Activated T-helper 1 cell treated with anti-CD3 and anti-CD28 coated beads, Interleukin-12 subunit alpha, Interleukin-12 subunit beta, Interleukin-2, Interleukin-4 antibody, amounts not matched to agents 30 ng/mL and 10 ng/mL and 1 ng/mL, durations not matched to agents 14 hours and 24 hours and 36 hours (primary cell): ENCODE results near the gene ATP6V1F. TPM values are rescaled to one million over a fixed set of nuclear protein-coding genes. Genes with fewer than 3 reads are reported as not detected.

Source experiments
- DNase-seq: peaks from one replicate; pipeline ENCODE4 v3.0.0; 2021; ENCODE audit warnings: low spot score
- H3K27ac Mint-ChIP-seq: one replicate; pipeline ENCODE4 v1.8.0; 2021; ENCODE audit warnings: mild to moderate bottlenecking, mixed read lengths
- H3K27me3 Mint-ChIP-seq: one replicate; pipeline ENCODE4 v1.8.0; 2022; ENCODE audit warnings: mild to moderate bottlenecking, moderate library complexity, mixed read lengths; ENCODE audit not compliant: insufficient read depth
- H3K36me3 Mint-ChIP-seq: one replicate; pipeline ENCODE4 v1.8.0; 2021; ENCODE audit warnings: low read depth, mixed read lengths
- H3K4me1 Mint-ChIP-seq: one replicate; pipeline ENCODE4 v1.8.0; 2021; ENCODE audit warnings: low read depth, mixed read lengths
- H3K4me3 Mint-ChIP-seq: one replicate; pipeline ENCODE4 v1.8.0; 2021; ENCODE audit warnings: mild to moderate bottlenecking, moderate library complexity, mixed read lengths
- H3K9me3 Mint-ChIP-seq: one replicate; pipeline ENCODE4 v1.8.0; 2021; ENCODE audit warnings: mixed read lengths
- intact Hi-C: fragments of 100-400 bp; cut with micrococcal nuclease; formaldehyde crosslinking; loops from one replicate; pipeline ENCODE4 v1.15.1; 2024
- total RNA-seq: library from RNA; stranded (reverse); gene quantifications from 2 replicates; pipeline ENCODE4 v1.2.3, GENCODE V29; 2022

Gene ATP6V1F
- total RNA-seq, 1 donor from 2014 or later = 131 TPM

- no peaks in the 10 kb centered on the region for H3K36me3 Mint-ChIP-seq
- DNase-seq = no peak
- H3K4me3 Mint-ChIP-seq = no peak overlapping the region
- H3K27ac Mint-ChIP-seq = no peak overlapping the region
- H3K9me3 Mint-ChIP-seq = no peaks in the 10 kb centered on the region
- H3K4me1 Mint-ChIP-seq = no peaks in the 10 kb centered on the region
- H3K27me3 Mint-ChIP-seq = peaks cover 11% of the 10 kb centered on the region
- intact Hi-C loops = no loop called here
These were observed 26.5 kb downstream of the ATP6V1F start for GRCh38 chr7:128889121-128889520.

- H3K27me3 Mint-ChIP-seq = peaks cover 12% of the 10 kb centered on the region
- no peaks in the 10 kb centered on the region for H3K9me3 Mint-ChIP-seq
- no peaks in the 10 kb centered on the region for H3K36me3 Mint-ChIP-seq
- H3K4me1 Mint-ChIP-seq = no peaks in the 10 kb centered on the region
- no peak for DNase-seq
- intact Hi-C loops = no loop called here
- H3K27ac Mint-ChIP-seq = no peak overlapping the region
- no peak overlapping the region for H3K4me3 Mint-ChIP-seq
These were observed 27.9 kb downstream of the ATP6V1F start for GRCh38 chr7:128890306-128891109.

DNA sequence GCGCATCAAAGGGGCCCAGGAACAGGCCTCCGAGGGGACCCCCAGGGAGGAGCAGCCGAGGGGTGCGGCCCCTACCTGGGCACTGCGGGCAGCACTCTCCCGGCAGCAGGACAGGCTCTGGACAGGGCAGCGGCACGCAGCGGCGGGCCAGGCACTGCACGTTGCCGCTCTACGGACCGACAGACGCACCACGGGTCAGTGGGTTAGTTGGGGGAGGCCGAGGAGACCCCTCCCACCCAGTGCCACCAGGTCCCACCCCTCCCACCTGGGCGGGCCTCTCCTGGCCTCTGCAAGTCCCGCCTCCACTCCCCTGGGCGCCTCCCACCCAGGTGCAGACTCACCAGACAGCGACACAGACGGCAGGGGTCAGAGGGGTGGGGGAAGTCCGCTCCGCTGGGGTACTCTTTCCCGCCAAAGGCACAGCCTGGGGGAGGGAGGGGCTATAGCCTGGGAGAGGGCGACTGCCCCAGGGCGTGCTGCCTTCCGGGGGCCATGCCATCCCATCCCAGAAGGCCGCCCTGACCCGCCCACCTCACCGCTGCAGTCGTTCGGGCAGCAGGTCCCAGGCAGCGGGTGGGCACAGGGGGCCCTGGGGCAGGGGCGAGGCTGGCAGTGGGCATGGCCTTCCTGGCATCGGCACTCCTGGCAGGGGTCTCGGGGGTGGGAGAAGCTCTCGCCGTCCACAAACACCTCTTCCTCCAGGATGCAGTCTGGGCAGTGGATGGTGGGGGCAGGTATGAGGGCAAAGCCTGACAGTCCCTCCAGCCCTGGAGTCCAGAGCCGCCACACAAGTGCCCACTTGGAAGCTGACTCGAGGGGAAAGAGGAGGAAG lies 28.7 kb downstream of the ATP6V1F start:
- Mint-ChIP-seq H3K27me3 (peaks cover 15% of the 10 kb centered on the region), H3K4me1 (no peaks in the 10 kb centered on the region), H3K36me3 (no peaks in the 10 kb centered on the region), H3K9me3 (no peaks in the 10 kb centered on the region), H3K27ac (no peak overlapping the region), H3K4me3 (no peak overlapping the region)
- DNase-seq = no peak
- intact Hi-C loops = no loop called here

DNA sequence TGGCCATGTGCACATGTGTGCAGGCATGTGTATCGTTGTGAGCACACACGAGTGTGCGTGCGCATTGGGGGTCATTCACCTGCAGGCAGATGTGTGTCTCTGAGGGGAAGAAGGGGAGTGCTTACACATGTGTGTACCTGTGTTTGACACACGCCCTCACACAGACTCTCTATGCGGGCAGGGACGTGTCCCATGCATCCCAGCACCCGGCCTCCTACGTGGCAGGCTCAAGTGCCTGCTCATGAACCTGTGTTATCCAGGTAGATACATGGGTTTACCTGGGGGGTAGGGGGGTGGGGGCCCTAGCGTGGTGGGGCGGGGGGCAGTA lies 29.2 kb downstream of the ATP6V1F start:
- Mint-ChIP-seq H3K27ac (no peak overlapping the region), H3K4me3 (no peak overlapping the region), H3K9me3 (no peaks in the 10 kb centered on the region), H3K36me3 (no peaks in the 10 kb centered on the region), H3K4me1 (no peaks in the 10 kb centered on the region), H3K27me3 (peaks cover 16% of the 10 kb centered on the region)
- intact Hi-C loops = no loop called here
- DNase-seq = no peak

GRCh38 chr7:128892521-128893250 lies 30.0 kb downstream of the ATP6V1F start:
- no peaks in the 10 kb centered on the region for H3K9me3 Mint-ChIP-seq
- intact Hi-C loops = no loop called here
- H3K27me3 Mint-ChIP-seq = peaks cover 17% of the 10 kb centered on the region
- no peaks in the 10 kb centered on the region for H3K36me3 Mint-ChIP-seq
- H3K4me1 Mint-ChIP-seq = no peaks in the 10 kb centered on the region
- no peak for DNase-seq
- H3K27ac Mint-ChIP-seq = no peak overlapping the region
- no peak overlapping the region for H3K4me3 Mint-ChIP-seq

DNA sequence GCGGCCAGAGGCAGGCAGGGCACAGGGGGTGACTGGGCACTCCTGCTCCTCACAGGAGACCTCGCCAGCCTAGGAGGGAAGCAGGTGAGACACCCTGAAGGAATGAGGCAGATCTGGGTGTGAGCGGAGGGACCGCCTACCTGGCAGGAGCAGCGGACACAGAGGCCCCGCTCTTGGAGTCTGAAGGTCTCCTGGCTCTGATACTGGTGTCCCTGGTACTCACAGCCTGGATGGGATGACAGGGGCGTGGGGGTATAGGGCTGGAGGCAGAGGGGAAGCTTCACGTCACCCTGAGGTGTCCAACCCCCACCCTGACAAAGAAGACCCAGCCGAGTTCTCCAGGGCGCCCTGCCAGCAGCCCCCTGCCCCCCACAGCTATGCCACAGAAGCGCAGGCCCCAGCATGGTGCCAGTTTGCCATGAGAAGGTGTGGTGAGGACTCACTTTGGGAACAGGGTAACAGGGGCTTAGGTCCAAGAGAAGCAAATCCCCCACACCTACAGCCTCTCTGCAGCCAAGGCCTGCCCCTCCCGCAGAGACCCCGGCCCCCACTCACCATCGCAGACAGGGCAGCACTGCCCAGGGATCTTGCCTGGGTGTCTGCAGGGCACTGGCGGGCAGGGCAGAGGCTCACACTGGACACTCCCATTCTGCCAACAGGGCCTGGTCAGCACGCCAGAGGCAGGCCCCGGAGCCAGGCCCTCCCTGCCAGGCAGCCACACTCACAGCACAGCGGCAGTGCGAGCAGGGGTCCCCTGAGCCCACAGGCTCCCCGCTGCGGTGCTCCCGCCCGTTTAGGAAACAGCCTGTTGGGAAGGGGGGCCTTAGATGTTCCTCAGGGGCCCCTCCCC lies 30.8 kb downstream of the ATP6V1F start:
- H3K36me3 Mint-ChIP-seq = no peaks in the 10 kb centered on the region
- H3K4me1 Mint-ChIP-seq = no peaks in the 10 kb centered on the region
- no peak overlapping the region for H3K27ac Mint-ChIP-seq
- no peak for DNase-seq
- intact Hi-C loops = no loop called here
- H3K4me3 Mint-ChIP-seq = no peak overlapping the region
- H3K9me3 Mint-ChIP-seq = peaks cover 2% of the 10 kb centered on the region
- peaks cover 20% of the 10 kb centered on the region for H3K27me3 Mint-ChIP-seq

GRCh38 chr7:128894101-128894440 lies 31.4 kb downstream of the ATP6V1F start:
- H3K4me3 Mint-ChIP-seq = no peak overlapping the region

GRCh38 chr7:128895320-128895719 lies 32.7 kb downstream of the ATP6V1F start:
- Mint-ChIP-seq H3K27ac (no peak overlapping the region), H3K4me3 (no peak overlapping the region), H3K36me3 (no peaks in the 10 kb centered on the region), H3K27me3 (peaks cover 13% of the 10 kb centered on the region), H3K4me1 (no peaks in the 10 kb centered on the region), H3K9me3 (peaks cover 8% of the 10 kb centered on the region)
- intact Hi-C loops = no loop called here
- DNase-seq = no peak

More at GRCh38 chr7:128894101-128894440, 31.4 kb downstream of the ATP6V1F start:
- Mint-ChIP-seq H3K9me3 (peaks cover 5% of the 10 kb centered on the region), H3K27me3 (peaks cover 21% of the 10 kb centered on the region), H3K4me1 (no peaks in the 10 kb centered on the region), H3K36me3 (no peaks in the 10 kb centered on the region), H3K27ac (no peak overlapping the region)
- intact Hi-C loops = no loop called here
- no peak for DNase-seq

DNA sequence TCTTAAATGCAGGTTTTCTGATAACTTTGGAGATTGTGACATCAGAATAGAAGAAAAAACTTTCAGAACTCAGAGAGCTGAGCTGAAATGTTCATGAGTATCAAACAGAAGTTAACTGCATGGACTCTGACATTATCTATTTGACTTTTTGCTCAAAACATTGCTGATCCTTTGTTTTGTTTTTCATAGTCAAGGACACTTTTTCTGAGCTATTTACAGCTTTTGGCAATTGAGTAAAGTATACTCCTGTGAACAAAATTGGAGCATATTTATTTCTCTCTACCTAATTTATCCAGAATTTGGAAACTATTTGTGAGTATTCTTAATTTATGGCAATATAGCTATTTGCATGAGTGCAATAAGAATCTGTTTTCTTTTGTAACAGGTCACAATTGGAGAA lies 36.7 kb downstream of the ATP6V1F start:
- H3K27me3 Mint-ChIP-seq = peaks cover 18% of the 10 kb centered on the region
- DNase-seq = no peak
- no peak overlapping the region for H3K27ac Mint-ChIP-seq
- H3K36me3 Mint-ChIP-seq = no peaks in the 10 kb centered on the region
- intact Hi-C loops = no loop called here
- H3K9me3 Mint-ChIP-seq = peaks cover 10% of the 10 kb centered on the region
- no peak overlapping the region for H3K4me3 Mint-ChIP-seq
- no peaks in the 10 kb centered on the region for H3K4me1 Mint-ChIP-seq

GRCh38 chr7:128900237-128900636 lies 37.6 kb downstream of the ATP6V1F start:
- Mint-ChIP-seq H3K36me3 (no peaks in the 10 kb centered on the region), H3K4me1 (no peaks in the 10 kb centered on the region), H3K27ac (no peak overlapping the region), H3K9me3 (peaks cover 10% of the 10 kb centered on the region), H3K4me3 (no peak overlapping the region), H3K27me3 (peaks cover 18% of the 10 kb centered on the region)
- DNase-seq = no peak
- intact Hi-C loops = no loop called here

GRCh38 chr7:128902761-128903585 lies 40.3 kb downstream of the ATP6V1F start:
- no peaks in the 10 kb centered on the region for H3K36me3 Mint-ChIP-seq
- intact Hi-C loops = no loop called here

More at GRCh38 chr7:128902761-128903585, 40.3 kb downstream of the ATP6V1F start:
- Mint-ChIP-seq H3K27me3 (peaks cover 21% of the 10 kb centered on the region), H3K9me3 (peaks cover 10% of the 10 kb centered on the region), H3K27ac (no peak overlapping the region), H3K4me3 (no peak overlapping the region), H3K4me1 (no peaks in the 10 kb centered on the region)
- no peak for DNase-seq
